Adrenal gland (tissue), 12 donors: ENCODE results near the gene WBP2. TPM values are rescaled to one million over a fixed set of nuclear protein-coding genes. Genes with fewer than 3 reads are reported as not detected.

Source experiments
- DNase-seq, 7 donors: peaks; one replicate each; pipeline ENCODE4 v3.0.0-alpha.2; 2019 to 2020
- H3K27ac ChIP-seq, 5 donors: fragments of 200-600 bp; sonication (generic) in 4 of 5; 1 replicate in 3 of 5; 2 replicates in 2 of 5; pipeline versions ENCODE4 v1.5.1 to v1.8.0; 2016 to 2020; ENCODE audit warnings: mild to moderate bottlenecking in 1 of 5
- H3K27me3 ChIP-seq: fragments of 200-600 bp; 2 replicates; pipeline ENCODE4 v1.8.0; 2021
- H3K36me3 ChIP-seq, 2 donors: fragments of 200-600 bp; replicated peaks in 1 of 2; 1 replicate in 1 of 2; 2 replicates in 1 of 2; pipeline versions ENCODE4 v1.5.1 to v1.8.0; 2018 to 2022
- H3K4me1 ChIP-seq, 2 donors: fragments of 200-600 bp; replicated peaks in 1 of 2; 1 replicate in 1 of 2; 2 replicates in 1 of 2; pipeline versions ENCODE4 v1.5.1 to v1.8.0; 2018 to 2021
- H3K4me3 ChIP-seq, 4 donors: fragments of 200-600 bp; sonication (generic) in 3 of 4; one replicate each; pipeline ENCODE4 v1.5.1; 2016 to 2018
- H3K9me3 ChIP-seq, 3 donors: fragments of 200-600 bp; sonication (generic) in 1 of 3; replicated peaks in 1 of 3; 1 replicate in 2 of 3; 2 replicates in 1 of 3; pipeline versions ENCODE4 v1.5.1 to v1.8.0; 2016 to 2021
- CTCF ChIP-seq, 6 experiments: fragments of 450-650 bp in 4 of 6; fragments of 200-600 bp in 2 of 6; sonication (generic) in 1 of 6; IDR thresholded peaks; 1 replicate in 5 of 6; 2 replicates in 1 of 6; pipeline versions ENCODE4 v1.5.1 to v1.8.0; 2016 to 2021; ENCODE audit warnings: antibody characterized with exemption in 6 of 6, mild to moderate bottlenecking in 2 of 6, moderate library complexity in 1 of 6
- POLR2A ChIP-seq, 2 donors: fragments of 450-650 bp; IDR thresholded peaks; one replicate each; pipeline ENCODE4 v1.6.1; 2017; ENCODE audit warnings: antibody characterized with exemption in 2 of 2, mild to moderate bottlenecking in 2 of 2, moderate library complexity in 1 of 2
- WGBS, 4 donors: extraction: QIAGEN DNeasy Blood & Tissue Kit in 2 of 4; methylation state at CpG; one replicate each; pipeline versions ENCODE4 v1.1.5 to v1.1.7; 2013 to 2017; 5-methylcytosine and 5-hydroxymethylcytosine counted together
- intact Hi-C, 2 donors: fragments of 100-400 bp; cut with DNase I; formaldehyde crosslinking; loops; one replicate each; pipeline versions ENCODE4 v1.14.1 to v1.15.0; 2022 to 2023
- polyA plus RNA-seq, 3 donors: library from polyadenylated mRNA; stranded (reverse); fragments of 200-250 nt in 2 of 3; fragments of 350-450 nt in 1 of 3; fragmentation: Illumina TruSeq in 1 of 3; extraction: RNeasy Lipid Tissue Mini Kit (QIAGEN cat#74804) in 1 of 3; gene quantifications; one replicate each; pipeline ENCODE4 v1.2.3, GENCODE V29; 2013 to 2014
- total RNA-seq, 9 donors: library from RNA; depleted of rRNA in 4 of 9; stranded (reverse); fragments of >200 nt in 4 of 9; fragments of 120-200 nt in 1 of 9; fragmentation: NEBNext Ultra II Directional in 1 of 9; extraction: Animal tissue kit (Norgen Biotek cat#: 25700) in 1 of 9; gene quantifications; one replicate each; pipeline versions ENCODE4 v1.1.0 to v1.2.4, GENCODE V29; 2013 to 2023
- donor health status: healthy with polysubstance abuse.
- donor health status: Bipolar disorder and iron deficiency.
- donor health status: DM: yes; HTN: yes; CAD: no.
- donor health status: DM: no; HTN: no; CAD: no.
- donor health status: DM: no; HTN: no; CAD: no.
- donor health status: DM: yes; HTN: yes; CAD: no.

WBP2 gene
- total and polyA plus RNA-seq, 12 donors, result 60.4 to 292 (median 223) TPM

GRCh38 chr17:75900691-75901533 lies 45.8 kb upstream of the WBP2 start:
- Histone ChIP-seq H3K27me3 (no peaks in the 10 kb centered on the region), H3K4me1 (peaks cover 17 to 19% of the 10 kb centered on the region in 2 donors), H3K27ac (no peak overlapping the region), H3K9me3 (no peaks in the 10 kb centered on the region), H3K4me3 (no peak overlapping the region), H3K36me3 (peaks cover 0 to 50% of the 10 kb centered on the region in 2 donors)
- intact Hi-C loops, result no loop called here
- peak in 1 of 7 donors; percentile 17 for DNase-seq
- TF ChIP-seq POLR2A (IDR thresholded peaks at IDR 0.05), result no peak
- 81 to 87% (median 85%) methylated on average over 6 to 13 of the region's 13 CpGs for WGBS, 4 donors

GRCh38 chr17:75899767-75900468 lies 44.8 kb upstream of the WBP2 start:
- intact Hi-C loops, result loop anchor here in 1 of 2 donors (10.0 kb wide), 1 partner anchor 125 kb away; a partner anchor contains a TSS
- DNase-seq, result peak in 1 of 7 donors; percentile 14
- peaks cover 0 to 50% of the 10 kb centered on the region in 2 donors for H3K36me3 ChIP-seq

GRCh38 chr17:75899353-75899752 lies 44.2 kb upstream of the WBP2 start:
- intact Hi-C loops, result loop anchor here in 1 of 2 donors (10.0 kb wide), 1 partner anchor 125 kb away; a partner anchor contains a TSS

More at GRCh38 chr17:75899767-75900468, 44.8 kb upstream of the WBP2 start:
- WGBS, 4 donors, result 91 to 96% (median 93%) methylated on average over 8 to 23 of the region's 23 CpGs
- TF ChIP-seq POLR2A (IDR thresholded peaks at IDR 0.05) (no peak), CTCF (IDR thresholded peaks at IDR 0.05) (no peak)
- Histone ChIP-seq H3K4me1 (peaks cover 18 to 27% of the 10 kb centered on the region in 2 donors), H3K4me3 (no peak overlapping the region), H3K27me3 (no peaks in the 10 kb centered on the region), H3K9me3 (no peaks in the 10 kb centered on the region), H3K27ac (no peak overlapping the region)

GRCh38 chr17:75898791-75899190 lies 43.7 kb upstream of the WBP2 start:
- TF ChIP-seq CTCF (IDR thresholded peaks at IDR 0.05), result no peak
- TF ChIP-seq POLR2A (IDR thresholded peaks at IDR 0.05), result no peak
- Histone ChIP-seq H3K4me1 (peaks cover 13 to 30% of the 10 kb centered on the region in 2 donors), H3K27ac (no peak overlapping the region), H3K9me3 (no peaks in the 10 kb centered on the region), H3K27me3 (no peaks in the 10 kb centered on the region), H3K4me3 (no peak overlapping the region), H3K36me3 (peaks cover 0 to 50% of the 10 kb centered on the region in 2 donors)
- 91 to 97% (median 94%) methylated on average over 14 to 16 of the region's 16 CpGs for WGBS, 4 donors
- intact Hi-C loops, result loop anchor here in 1 of 2 donors (10.0 kb wide), 1 partner anchor 124 kb away; a partner anchor contains a TSS
- DNase-seq, result peak in 1 of 7 donors; percentile 19

More at GRCh38 chr17:75899353-75899752, 44.2 kb upstream of the WBP2 start:
- no peaks in the 10 kb centered on the region for H3K27me3 ChIP-seq
- no peak for TF ChIP-seq CTCF (IDR thresholded peaks at IDR 0.05)
- no peak for TF ChIP-seq POLR2A (IDR thresholded peaks at IDR 0.05)
- H3K36me3 ChIP-seq, result peaks cover 0 to 50% of the 10 kb centered on the region in 2 donors
- 79 to 88% (median 82%) methylated on average over 8 to 13 of the region's 13 CpGs for WGBS, 4 donors
- no peaks in the 10 kb centered on the region for H3K9me3 ChIP-seq
- H3K4me1 ChIP-seq, result peaks cover 18 to 33% of the 10 kb centered on the region in 2 donors
- DNase-seq, result peak in 1 of 7 donors; percentile 14
- no peak overlapping the region for H3K4me3 ChIP-seq
- H3K27ac ChIP-seq, result no peak overlapping the region
